HG03039 (cell line): ENCODE results near the gene LRIG3.

Experiments
- ATAC-seq: cut with Tn5 transposase; IDR thresholded peaks from one replicate; pipeline ENCODE4 v1.9.1; 2021; ENCODE audit warnings: mild to moderate bottlenecking, moderate library complexity; ENCODE audit not compliant: unreplicated experiment

The LRIG3 gene

DNA sequence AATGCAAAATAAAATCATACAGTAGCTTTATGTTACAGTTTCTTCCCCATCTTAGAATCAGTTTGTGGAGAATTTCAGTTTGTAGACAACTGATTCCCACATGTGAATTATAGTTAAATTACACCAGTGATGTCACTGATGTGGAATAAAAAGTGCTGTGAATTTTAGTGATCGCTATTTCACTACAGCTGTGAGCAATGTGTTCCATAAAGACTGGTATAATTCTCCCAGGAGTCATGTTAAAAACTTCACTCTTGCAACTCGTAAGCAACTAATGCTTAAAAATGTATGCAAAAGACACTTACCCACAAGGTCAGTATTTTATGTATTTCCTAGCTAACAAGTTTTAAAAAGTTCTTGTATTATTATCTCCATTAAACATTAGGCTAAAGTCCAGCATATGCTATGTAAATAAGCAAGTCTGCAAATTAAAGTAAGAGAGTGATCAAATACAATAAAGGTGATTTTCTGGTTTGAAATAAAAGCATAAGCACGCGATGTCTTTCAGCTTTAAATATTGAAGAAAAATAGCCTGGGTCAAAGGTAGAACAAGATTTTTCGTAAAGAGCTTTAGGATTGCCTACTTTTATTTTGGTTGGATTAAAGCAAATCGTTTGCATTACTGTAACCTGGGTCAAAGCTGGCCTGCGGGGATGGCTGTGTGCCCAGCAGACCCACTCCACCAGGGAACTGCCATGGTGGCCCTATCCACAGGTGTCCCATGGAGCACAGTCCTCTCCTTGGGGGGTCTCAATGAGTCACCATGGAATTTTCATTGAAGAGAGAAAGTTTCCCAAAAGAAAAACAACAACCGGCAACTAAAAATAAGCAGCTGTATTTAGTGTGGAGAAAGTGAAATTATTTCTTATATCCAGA, 12.7 kb upstream of the LRIG3 start:
- no peak for ATAC-seq

DNA sequence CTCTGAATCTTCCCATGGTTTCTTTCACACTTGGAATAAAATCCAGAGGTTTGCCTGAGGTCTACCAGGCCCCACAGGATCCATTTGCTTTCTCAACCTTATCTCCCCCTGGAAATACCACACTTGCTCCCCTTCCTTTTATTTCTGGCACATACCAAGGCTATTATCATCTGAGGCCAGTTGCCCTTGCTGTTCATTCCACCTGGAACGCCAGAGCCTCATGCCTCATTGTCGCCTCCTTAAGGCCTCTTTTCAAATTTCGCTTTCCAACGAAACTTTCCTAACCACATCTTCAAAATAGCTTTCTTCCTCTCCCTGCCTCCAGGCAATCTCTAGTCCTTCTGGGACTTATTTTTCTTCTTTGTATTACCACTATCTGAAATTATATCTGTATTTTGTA, 11.2 kb upstream of the LRIG3 start:
- no peak for ATAC-seq

DNA sequence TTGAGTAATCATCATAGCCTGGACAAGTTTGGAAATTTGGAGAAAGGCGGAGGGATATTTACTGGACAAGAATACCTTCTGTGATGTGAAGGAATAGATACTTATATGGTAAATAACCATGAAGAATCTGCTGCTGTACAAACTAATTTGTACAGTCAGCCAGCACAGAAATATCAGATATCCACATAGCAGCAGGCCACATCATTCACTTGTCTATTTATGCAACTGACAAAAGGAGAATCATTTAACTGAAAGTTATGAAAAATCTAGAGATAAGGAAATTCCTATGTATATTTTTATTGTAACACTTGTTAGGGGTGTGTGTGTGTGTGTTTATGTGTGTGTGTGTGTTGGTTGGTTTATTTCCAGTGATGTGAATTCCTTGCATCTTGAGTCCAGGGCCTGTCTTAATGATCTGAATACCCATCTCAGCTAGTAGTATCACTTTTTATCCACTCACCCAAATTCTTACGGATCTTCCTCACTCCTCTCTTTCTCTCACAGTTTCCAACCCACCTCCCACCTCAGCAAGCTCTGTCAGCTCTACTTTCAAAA, 10.5 kb upstream of the LRIG3 start:
- ATAC-seq, result no peak

DNA sequence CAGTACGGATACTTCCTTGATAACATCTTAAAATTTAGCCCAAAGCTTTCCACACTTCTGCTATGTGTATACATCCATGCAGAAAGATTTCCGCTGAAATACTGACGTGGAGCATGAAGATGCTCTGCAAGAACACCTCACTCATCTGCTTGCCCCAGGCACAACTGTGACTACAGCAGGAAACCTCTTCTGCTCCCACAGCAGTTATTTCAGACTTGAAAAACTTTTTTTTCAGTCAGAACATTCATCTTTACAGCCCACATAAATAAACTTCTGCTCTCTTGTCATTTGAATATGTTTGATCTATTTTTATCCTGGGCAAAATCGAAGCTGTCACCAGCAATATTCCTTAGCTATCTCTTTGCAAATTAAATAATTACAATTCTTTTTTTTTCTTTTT, 6.8 kb upstream of the LRIG3 start:
- ATAC-seq, result no peak

DNA sequence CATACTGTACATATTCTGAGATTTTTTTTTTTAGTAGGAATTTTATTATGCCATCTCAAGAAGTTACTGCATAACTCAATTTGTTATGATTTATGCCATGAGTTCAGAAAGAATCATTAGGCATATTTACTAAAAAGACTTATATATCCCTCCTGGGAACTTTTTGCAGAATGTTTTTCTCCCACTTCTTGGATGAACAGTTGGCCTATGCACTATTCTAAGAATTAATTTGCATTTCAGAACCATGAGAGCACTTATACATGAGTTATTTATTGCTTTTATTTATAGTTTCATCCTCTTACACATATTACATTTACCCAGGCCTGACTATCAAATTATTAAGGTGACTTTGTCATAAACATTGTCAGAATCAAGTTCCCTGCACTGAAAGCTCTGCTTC, 6.3 kb upstream of the LRIG3 start:
- ATAC-seq, result no peak

DNA sequence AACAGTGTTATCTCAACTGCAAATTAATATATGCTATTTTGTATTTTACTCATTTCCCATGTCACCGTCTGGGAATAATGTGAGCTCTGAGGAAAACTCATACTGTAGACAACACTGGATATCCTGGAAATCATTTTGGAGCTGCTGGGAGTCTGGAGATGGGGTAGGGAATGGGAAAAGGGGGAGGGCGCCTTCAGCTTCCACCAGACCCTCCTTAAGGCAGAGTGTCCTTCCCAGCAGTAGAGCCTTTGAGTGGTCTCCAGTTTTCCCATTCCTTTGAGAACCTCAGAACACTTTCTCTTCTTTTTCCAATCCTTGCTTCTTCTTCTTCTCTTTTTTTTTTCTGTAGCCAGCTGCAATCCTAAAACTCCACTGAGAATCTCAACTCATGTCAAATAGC, 5.4 kb upstream of the LRIG3 start:
- no peak for ATAC-seq

DNA sequence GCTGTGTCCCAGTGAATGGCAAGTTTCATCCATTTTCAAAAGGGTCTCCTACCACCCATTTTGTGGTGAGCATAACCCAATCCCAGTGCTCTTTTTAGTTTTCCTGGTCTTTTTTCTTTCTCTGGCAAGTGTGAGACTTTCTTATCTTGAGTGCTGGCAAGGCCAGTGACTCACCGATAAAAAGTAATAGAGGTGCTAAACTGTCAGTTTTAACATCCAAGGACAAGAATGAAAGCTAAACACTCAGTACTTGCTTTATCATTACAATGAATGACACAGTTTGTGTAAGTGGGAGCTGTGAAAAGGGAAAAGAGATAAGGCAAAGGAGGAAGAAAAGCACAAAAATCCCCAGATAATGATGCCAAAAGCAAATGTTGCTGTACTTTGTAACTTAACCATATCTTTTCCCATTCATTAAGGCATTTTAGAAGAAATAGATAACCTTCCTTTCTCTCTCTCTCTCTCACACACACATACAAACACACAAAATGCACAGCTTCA, 4.9 kb upstream of the LRIG3 start:
- ATAC-seq, result no peak

DNA sequence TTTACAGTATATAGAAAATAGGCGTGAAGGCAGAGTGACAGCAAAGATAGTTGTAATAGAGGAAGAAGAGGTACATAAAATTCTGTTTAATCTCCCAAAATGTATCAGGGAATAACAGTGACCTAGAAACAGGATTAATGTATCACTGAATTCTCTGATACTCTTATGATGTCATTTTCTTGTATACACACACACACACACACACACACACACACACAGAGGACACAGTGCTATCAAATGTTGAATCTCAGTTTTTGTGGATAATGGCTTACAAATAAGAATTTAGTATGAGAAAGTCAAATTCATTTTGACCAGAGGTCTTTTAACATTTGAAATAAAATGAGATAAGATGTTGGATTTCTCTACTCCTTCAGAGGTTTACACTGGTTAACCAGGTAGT, 4.3 kb upstream of the LRIG3 start:
- no peak for ATAC-seq

DNA sequence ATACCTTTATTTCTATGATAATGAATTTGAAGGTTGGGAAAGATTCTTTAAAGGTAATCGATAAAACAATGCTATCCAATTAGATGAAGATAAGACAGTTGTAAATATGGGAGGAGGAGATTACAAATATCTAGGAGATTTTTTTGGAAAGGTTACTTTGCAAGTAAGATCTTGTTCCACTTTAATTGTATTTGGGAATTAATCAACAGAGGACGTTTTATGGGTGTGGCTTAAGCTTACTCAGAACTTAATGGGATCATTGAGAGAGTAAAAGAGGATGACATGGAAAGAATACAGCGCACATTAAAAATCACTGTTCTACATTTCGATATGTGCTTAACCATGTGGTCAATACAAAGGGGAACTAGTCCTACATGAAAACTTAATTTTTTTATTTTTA, 3.5 kb upstream of the LRIG3 start:
- no peak for ATAC-seq

DNA sequence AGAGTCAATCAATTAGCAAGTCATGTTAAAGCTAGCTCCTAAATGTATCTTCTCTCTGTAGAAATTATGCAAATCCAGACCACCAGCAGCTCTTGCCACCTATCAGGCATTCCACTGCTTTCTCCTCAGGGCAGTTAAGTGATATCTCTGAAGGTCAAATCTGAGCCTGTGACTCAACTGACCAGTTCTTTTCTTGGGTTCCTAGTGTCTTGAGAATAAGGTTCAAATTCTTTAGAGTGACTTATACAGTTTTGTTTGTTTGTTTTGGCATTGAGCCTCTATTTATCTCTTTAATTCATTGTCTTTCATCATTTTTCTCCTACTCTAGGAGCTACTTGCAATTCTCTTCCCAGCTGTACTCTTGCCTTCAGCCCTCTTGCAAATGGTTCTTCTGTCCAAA, 2.5 kb upstream of the LRIG3 start:
- no peak for ATAC-seq

DNA sequence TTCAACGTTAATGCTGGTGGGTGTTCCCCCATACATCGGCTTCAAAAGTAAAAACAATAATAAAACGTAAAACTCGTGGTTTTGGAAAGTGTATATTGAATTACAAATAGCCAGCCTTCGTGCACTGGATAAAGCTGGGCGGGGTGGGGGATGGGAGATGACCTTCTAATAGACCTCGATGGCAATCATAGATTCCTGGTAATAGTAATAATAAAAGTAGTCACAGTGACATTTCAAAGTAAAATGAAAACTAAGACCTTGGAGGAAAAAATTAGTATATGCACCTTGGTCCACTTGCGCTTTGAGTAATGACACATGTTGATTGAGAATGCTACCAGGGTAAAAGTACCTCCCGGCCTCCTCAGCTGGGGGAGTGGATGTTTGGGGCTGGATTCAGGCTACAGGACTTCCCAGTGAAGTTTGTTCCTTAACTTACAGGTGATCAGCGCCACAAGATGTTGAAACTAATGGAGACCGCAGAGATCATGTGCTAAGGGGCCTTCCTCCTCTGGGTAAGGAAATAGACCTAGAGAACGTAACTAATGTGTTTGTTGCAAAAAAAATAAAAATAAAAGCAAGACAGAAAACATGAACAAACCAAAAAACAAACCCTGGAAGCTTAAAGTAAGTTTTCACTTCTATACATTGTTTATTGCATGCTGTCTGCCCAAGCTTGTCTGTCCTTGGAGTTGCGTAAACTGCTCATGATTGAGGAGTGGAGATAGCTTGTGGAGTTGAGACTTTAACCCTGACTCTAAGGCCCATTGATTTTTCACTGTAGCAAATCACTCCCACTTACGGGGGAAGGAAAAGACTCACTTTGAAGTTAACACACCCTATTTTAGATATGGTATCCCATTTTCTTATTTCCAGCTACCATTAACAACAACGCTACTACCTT, 907 bp upstream of the LRIG3 start:
- ATAC-seq, result no peak

DNA sequence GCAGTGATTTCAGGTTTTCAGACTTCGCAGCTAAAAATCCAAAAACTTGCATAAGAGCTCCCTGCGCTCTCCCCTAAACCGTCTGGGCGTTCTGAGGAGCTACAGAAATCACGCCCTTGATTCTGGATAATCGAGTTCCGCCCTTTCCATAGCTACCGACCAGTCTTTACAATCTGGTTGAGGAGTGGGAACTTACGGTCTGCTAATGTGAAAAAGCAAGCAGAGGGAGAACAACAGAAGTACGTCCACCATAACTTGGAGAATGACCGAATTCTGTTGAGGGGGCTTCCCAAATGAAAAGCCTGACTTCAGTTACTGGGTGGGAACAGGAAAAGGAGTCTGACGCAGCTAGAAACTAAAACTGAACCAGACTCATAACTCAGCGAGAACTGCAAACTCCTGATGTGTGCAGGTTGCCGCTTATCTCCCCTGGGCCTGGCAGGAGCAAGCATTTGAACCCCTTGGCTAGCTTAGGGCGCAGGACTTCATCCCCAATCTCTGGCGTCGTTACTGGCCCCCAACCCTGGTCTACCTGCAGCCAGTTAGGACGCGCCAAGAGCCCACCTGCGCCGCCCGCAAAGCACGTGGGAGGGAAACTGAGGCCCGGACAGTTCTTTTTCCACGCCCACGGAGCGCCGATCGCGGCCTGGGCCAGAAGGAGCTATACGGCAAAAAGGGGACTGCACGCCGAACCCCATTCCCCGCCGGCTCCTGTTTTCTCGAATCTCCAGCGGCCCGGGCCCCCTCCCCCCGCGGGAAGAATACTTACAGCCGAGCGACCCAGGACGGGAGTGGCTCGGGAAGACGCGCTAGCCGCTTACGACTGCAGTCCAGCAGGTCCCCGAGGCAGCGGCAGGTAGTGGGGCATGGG, 838 bp downstream of the LRIG3 start:
- peak; percentile 37 for ATAC-seq

DNA sequence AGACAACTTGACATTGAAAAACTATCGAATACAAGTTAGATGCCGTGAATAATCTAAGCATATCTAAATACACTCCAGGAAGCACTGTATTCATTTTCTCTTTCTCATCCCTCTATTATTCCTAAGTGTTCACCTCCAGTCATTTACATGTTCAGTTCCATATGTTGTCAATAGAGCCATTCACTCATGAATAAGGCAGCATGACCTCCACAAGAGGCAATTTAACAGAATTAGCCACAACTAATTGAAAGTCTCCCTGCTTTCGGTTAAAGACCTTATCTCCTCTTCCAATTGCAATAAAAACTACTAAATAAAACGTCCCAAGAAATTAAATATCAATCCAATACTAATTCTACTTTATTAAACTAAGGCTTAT, 1.8 kb downstream of the LRIG3 start:
- no peak for ATAC-seq

DNA sequence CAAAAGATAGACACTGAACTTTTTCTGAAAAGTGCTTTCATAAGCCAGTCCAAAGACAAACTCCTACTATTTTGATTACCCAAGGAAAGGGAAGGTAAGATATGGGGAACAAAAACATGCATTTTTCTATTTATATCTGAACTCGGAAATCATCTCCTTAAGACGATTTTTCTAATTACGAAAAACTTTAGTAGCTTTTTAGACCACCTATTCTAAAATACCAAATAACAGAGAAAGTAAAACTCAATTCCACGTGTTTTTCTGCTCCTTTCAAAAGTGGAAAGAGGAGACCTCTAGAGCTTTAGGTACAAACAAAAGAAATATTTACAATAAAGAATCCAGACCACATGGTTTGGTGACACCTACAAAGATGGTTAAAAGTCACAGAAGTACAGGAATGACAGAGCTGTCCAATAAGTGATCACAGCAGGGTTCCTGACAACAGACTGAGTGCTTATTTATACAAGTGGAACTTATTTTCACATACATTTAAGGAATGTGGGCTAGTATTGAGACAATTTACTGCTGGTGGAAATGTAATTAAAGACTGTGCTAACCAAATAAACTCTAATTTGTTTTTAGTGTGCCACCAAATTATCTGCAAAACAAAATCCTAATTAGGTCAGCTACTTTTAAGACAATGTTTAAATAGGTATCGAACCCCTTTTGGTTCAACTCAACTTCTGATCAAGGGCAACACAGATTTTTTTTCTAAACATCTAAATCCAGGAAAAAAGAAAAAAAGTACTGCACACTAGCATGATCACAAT, 2.4 kb downstream of the LRIG3 start:
- ATAC-seq, result no peak

DNA sequence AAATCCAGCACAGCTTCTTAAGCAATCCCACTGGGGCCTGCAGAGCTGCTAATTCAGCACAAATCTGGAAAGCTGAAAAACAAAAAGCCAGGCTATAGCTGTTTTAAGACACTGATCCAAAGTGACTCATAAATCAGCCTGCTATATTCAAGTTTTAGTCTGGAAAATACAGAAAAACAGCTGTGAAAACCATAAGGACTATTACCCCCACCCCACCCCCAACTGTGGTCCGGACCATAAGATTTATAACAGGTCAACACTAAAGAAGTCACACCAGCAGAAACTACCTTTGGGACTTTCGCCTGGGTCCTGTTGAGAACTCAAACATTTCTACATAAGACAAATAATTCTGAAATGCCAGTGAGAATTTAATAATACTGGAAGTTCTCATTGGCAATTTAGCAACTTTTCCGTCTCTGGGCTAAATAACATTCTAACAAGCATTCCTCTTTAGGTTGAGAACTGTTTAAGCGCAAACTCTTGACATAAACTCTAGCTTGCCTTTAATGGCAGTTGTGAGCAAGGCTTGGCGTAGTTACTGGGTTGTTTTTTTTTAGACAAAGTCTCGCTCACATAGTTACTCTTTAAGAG, 3.3 kb downstream of the LRIG3 start:
- no peak for ATAC-seq

DNA sequence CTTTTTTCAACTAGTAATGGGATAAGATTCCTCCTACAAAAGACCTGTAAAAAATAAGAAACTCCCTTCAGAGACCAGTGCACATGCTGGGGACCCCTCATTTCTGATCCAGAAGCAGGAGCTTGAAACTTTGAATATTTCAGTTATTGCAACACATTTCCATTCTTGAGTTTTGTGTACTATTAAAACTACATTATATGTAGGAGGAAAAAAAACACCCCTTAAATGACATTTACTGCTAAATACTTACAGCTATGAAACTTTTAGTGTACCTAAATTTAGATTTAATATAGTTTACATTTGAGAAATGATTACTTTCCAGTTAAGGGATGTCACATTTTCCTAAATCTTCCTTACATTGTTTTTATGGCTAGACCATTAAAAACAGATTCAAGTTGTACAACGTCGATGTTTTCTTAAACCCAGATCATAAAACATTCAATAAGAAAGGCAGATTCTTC, 4.1 kb downstream of the LRIG3 start:
- no peak for ATAC-seq

DNA sequence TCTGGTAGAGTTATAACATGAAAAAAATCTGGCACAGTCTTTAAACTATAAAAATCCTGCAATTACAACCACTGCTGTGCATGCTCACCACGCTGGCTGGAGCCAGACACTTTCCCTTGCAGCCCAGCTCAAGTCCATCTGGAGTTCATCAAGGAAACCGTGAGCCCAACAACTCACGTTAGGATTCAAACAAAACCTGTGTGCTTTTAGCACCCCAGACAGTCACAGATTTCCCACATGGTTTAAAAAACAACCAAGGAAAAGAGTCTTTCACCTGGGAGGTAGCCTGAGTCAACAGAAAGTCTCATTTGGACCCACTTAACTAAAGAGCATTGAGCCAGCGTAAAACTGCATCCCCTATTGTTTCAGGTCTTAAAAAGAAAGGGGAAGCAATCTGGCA, 4.7 kb downstream of the LRIG3 start:
- ATAC-seq, result no peak

DNA sequence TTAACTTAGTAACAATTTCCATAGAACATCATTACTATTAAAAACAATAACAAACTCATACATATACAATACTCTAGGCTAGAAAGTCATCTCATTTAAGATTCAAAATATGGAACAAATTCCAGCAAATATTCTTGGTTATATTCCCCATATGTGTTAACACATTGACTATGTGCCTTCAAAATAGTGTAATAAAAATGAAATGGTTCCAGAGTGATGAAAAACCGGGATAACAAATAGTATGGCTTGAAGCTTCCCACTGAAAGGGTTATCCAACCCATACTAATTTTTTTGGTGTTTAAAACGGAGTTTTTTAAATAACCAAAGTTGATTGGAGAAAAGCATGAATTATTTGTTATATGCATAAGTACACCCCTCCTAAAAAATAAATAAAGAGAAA, 5.3 kb downstream of the LRIG3 start:
- no peak for ATAC-seq

DNA sequence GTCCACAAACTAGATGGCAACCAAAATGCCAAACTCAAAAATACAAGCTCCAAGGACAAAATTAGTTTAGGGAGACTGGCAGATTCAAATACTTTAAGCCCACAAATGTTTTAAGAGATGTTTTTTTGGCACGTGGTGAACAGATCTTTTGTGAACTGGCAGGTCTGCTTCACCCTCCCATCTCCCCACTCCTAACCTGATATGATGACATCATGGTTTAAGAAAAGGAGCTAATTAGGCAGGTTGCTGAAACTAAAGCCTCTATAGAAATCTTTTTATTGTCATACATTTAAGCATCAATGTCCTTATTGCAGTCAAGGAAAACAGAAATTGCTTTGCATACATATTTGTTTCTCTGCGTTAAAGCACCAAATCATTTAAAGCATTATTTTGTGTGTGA, 5.8 kb downstream of the LRIG3 start:
- ATAC-seq, result no peak
